Glutamatergic neuron (in vitro differentiated cells): ENCODE data around the gene USE1. TPM values are rescaled to one million over a fixed set of nuclear protein-coding genes. Genes with fewer than 3 reads are reported as not detected.

ENCODE experiments used
- DNase-seq: peaks from one replicate; pipeline ENCODE4 v3.0.0; 2022
- H3K27ac Mint-ChIP-seq: one replicate; pipeline ENCODE4 v1.8.0; 2020; ENCODE audit warnings: mild to moderate bottlenecking, mixed read lengths, inconsistent platforms; ENCODE audit not compliant: unreplicated experiment
- H3K27me3 Mint-ChIP-seq: one replicate; pipeline ENCODE4 v1.8.0; 2020; ENCODE audit warnings: mild to moderate bottlenecking, moderate library complexity, mixed read lengths, inconsistent platforms; ENCODE audit not compliant: unreplicated experiment
- H3K36me3 Mint-ChIP-seq: one replicate; pipeline ENCODE4 v1.8.0; 2020; ENCODE audit warnings: mild to moderate bottlenecking, mixed read lengths, inconsistent platforms; ENCODE audit not compliant: unreplicated experiment
- H3K4me1 Mint-ChIP-seq: one replicate; pipeline ENCODE4 v1.8.0; 2020; ENCODE audit warnings: mild to moderate bottlenecking, low read depth, mixed read lengths, inconsistent platforms; ENCODE audit not compliant: unreplicated experiment
- H3K4me3 Mint-ChIP-seq: one replicate; pipeline ENCODE4 v1.8.0; 2020; ENCODE audit warnings: mild to moderate bottlenecking, mixed read lengths, inconsistent platforms; ENCODE audit not compliant: unreplicated experiment
- H3K9me3 Mint-ChIP-seq: one replicate; pipeline ENCODE4 v1.8.0; 2020; ENCODE audit warnings: mild to moderate bottlenecking, moderate library complexity, mixed read lengths, inconsistent platforms; ENCODE audit not compliant: unreplicated experiment
- CTCF ChIP-seq: fragments of 200-600 bp; sonication (generic); IDR thresholded peaks from one replicate; pipeline ENCODE4 v1.5.0; 2021; ENCODE audit not compliant: partially characterized antibody, unreplicated experiment
- total RNA-seq: library from RNA; stranded (reverse); fragmentation: NEBNext Ultra II Directional; extraction: Animal tissue kit (Norgen Biotek cat#: 25700); gene quantifications from one replicate; pipeline ENCODE4 v1.2.1, GENCODE V29; 2021; ENCODE audit not compliant: unreplicated experiment

USE1 gene
- total RNA-seq, 1 donor from 2014 or later = 14.9 TPM

- H3K27me3 Mint-ChIP-seq = peaks cover 5% of the 10 kb centered on the region
These were observed 18.5 kb upstream of the USE1 start for GRCh38 chr19:17196610-17197009.

GRCh38 chr19:17197666-17198065 is 17.5 kb upstream of the USE1 start:
- Mint-ChIP-seq H3K27me3 (peaks cover 9% of the 10 kb centered on the region), H3K4me3 (no peak overlapping the region), H3K36me3 (peaks cover 22% of the 10 kb centered on the region), H3K9me3 (peaks cover 7% of the 10 kb centered on the region), H3K4me1 (no peaks in the 10 kb centered on the region), H3K27ac (no peak overlapping the region)
- no peak for DNase-seq
- TF ChIP-seq CTCF = no peak

More at GRCh38 chr19:17196610-17197009, 18.5 kb upstream of the USE1 start:
- TF ChIP-seq CTCF = no peak
- H3K4me1 Mint-ChIP-seq = no peaks in the 10 kb centered on the region
- H3K36me3 Mint-ChIP-seq = peaks cover 18% of the 10 kb centered on the region
- H3K27ac Mint-ChIP-seq = peak overlapping the region; percentile 34
- H3K9me3 Mint-ChIP-seq = peaks cover 7% of the 10 kb centered on the region
- no peak overlapping the region for H3K4me3 Mint-ChIP-seq
- no peak for DNase-seq

GRCh38 chr19:17200408-17201079 is 14.6 kb upstream of the USE1 start:
- H3K4me3 Mint-ChIP-seq = no peak overlapping the region
- DNase-seq = no peak
- H3K27ac Mint-ChIP-seq = no peak overlapping the region
- TF ChIP-seq CTCF = no peak
- peaks cover 7% of the 10 kb centered on the region for H3K27me3 Mint-ChIP-seq
- H3K4me1 Mint-ChIP-seq = no peaks in the 10 kb centered on the region
- peaks cover 8% of the 10 kb centered on the region for H3K9me3 Mint-ChIP-seq
- peaks cover 22% of the 10 kb centered on the region for H3K36me3 Mint-ChIP-seq

- Mint-ChIP-seq H3K27ac (no peak overlapping the region), H3K4me3 (no peak overlapping the region), H3K4me1 (no peaks in the 10 kb centered on the region), H3K27me3 (peaks cover 9% of the 10 kb centered on the region), H3K9me3 (peaks cover 5% of the 10 kb centered on the region), H3K36me3 (peaks cover 13% of the 10 kb centered on the region)
- no peak for DNase-seq
- no peak for TF ChIP-seq CTCF
These were observed 12.9 kb upstream of the USE1 start for GRCh38 chr19:17202249-17202648.

GRCh38 chr19:17202713-17203112 is 12.4 kb upstream of the USE1 start:
- TF ChIP-seq CTCF = no peak
- Mint-ChIP-seq H3K4me3 (no peak overlapping the region), H3K36me3 (peaks cover 12% of the 10 kb centered on the region), H3K9me3 (peaks cover 4% of the 10 kb centered on the region), H3K4me1 (no peaks in the 10 kb centered on the region), H3K27ac (no peak overlapping the region), H3K27me3 (peaks cover 9% of the 10 kb centered on the region)
- DNase-seq = no peak
